Pancreas (tissue), 10 donors: ENCODE data around the gene SECISBP2. TPM values are rescaled to one million over a fixed set of nuclear protein-coding genes. Genes with fewer than 3 reads are reported as not detected.

ENCODE experiments used
- ATAC-seq, 4 donors: fragments of 200-7000 bp; cut with Tn5 transposase; one replicate each; pipeline versions ENCODE4 v1.8.0 to v1.9.1; 2020; ENCODE audit warnings: mild to moderate bottlenecking in 4 of 4, moderate library complexity in 4 of 4
- DNase-seq, 6 donors: peaks; one replicate each; pipeline ENCODE4 v3.0.0-alpha.2; 2020
- FAIRE-seq: peaks from 2 replicates; lab custom pipeline; 2012; peaks lifted over from hg19 to GRCh38; lab: Jason Lieb, UNC
- H3K27ac ChIP-seq, 4 donors: fragments of 200-600 bp; sonication (generic); 1 replicate in 3 of 4; 2 replicates in 1 of 4; pipeline versions ENCODE4 v1.5.0 to v1.8.0; 2020
- H3K27me3 ChIP-seq, 4 donors: fragments of 200-600 bp; one replicate each; pipeline ENCODE4 v1.8.0; 2021
- H3K36me3 ChIP-seq, 3 donors: fragments of 200-600 bp; sonication (generic) in 1 of 3; one replicate each; pipeline versions ENCODE4 v1.5.0 to v1.8.0; 2020 to 2021
- H3K4me1 ChIP-seq, 3 donors: fragments of 200-600 bp; one replicate each; pipeline ENCODE4 v1.8.0; 2021
- H3K4me3 ChIP-seq, 4 donors: fragments of 200-600 bp; sonication (generic) in 2 of 4; one replicate each; pipeline versions ENCODE4 v1.5.0 to v1.8.0; 2020 to 2021
- H3K9me3 ChIP-seq, 4 donors: fragments of 200-600 bp; one replicate each; pipeline ENCODE4 v1.8.0; 2021
- WGBS, 2 donors: extraction: QIAGEN DNeasy Blood & Tissue Kit; methylation state at CpG; one replicate each; pipeline ENCODE4 v1.1.7; 2013; 5-methylcytosine and 5-hydroxymethylcytosine counted together
- intact Hi-C, 3 donors: fragments of 100-400 bp; cut with DNase I; formaldehyde crosslinking; loops; one replicate each; pipeline versions ENCODE4 v1.11.1 to v1.14.2; 2022
- polyA plus RNA-seq, 2 donors: library from polyadenylated mRNA; stranded (reverse); fragments of 200-250 nt; gene quantifications; one replicate each; pipeline ENCODE4 v1.2.3, GENCODE V29; 2013
- total RNA-seq, 6 donors: library from RNA; stranded (reverse); fragmentation: NEBNext Ultra II Directional in 4 of 6; extraction: Animal tissue kit (Norgen Biotek cat#: 25700) in 4 of 6; gene quantifications; one replicate each; pipeline versions ENCODE4 v1.2.1 to v1.2.4, GENCODE V29; 2021 to 2023
- TF ChIP-seq, protein P1 (sequence below), 4 donors: fragments of 200-600 bp; sonication (generic) in 3 of 4; IDR thresholded peaks; one replicate each; pipeline versions ENCODE4 v1.5.0 to v1.8.0; 2021; ENCODE audit warnings: antibody characterized with exemption in 4 of 4
- donor health status: healthy with polysubstance abuse.
- donor health status: DM: no; HTN: no; CAD: no; lungs with moderate emphysema.
- donor health status: DM: no; HTN: no; CAD: no.
- donor health status: control.
- donor health status: control.
- donor health status: Bipolar disorder and iron deficiency.
- donor health status: DM: yes; HTN: yes; CAD: no.
- donor health status: DM: no; HTN: no; CAD: no.
- donor health status: DM: no; HTN: no; CAD: no.
- donor health status: DM: yes; HTN: yes; CAD: no.

Gene SECISBP2
- total and polyA plus RNA-seq, 8 donors: 23.4 to 41.1 (median 29.6) TPM

DNA sequence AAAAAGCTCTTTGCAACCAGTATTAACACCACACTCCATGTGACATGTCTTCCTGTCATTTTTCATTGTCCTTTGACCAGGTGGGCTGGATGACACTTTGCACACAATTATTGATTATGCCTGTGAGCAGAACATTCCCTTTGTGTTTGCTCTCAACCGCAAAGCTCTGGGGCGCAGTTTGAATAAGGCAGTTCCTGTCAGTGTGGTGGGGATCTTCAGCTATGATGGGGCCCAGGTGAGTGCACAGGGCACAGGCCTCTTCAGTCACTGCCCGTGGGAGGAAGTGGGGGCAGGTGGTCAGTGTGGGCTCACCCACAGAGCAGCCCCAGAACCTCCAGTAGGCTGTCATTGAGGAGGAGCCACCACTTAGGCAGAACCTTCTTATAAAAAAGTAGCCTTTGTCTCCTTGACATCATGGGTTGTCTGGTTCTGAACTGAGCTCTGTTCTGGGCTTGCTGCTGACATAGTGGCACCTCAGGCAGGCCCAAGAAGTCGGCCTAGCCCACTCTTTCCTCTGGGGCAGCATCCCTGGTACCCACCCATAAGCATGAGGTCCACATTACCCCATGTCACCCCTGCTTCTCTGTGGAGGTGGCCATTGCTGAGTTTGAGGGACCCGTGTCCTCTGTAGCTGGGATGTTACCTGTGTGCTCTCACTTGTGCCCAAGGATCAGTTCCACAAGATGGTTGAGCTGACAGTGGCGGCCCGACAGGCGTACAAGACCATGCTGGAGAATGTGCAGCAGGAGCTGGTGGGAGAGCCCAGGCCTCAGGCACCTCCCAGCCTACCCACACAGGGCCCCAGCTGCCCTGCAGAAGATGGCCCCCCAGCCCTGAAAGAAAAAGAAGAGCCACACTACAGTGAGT is 39.3 kb downstream of the SECISBP2 start:
- peaks cover 0 to 79% (median 44%) of the 10 kb centered on the region in 3 donors for H3K36me3 ChIP-seq
- no peak for FAIRE-seq
- peak in 2 of 6 donors; percentile 9 to 39 for DNase-seq

DNA sequence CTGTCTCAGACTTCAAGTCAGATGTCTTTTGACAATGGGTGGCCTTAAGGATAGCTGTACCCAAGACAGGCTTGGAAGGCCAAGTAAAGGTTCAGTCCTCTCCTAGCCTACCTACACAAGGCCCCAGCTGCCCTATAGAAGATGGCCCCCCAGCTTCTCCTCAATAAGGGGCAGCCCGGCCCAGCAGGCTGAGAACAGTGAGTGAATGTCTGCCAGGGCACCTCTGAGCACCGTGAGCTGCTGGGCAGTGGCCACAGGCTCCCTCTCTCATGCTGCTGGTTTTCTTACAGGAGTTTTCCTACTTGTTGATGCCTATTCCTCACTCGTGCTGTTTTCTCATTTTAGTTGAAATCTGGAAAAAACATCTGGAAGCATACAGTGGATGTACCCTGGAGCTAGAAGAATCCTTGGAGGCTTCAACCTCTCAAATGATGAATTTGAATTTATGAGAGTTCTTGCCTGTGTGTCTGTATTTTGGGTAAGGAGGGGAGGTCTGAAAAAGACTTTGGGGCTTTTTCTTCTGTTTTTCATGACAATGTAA is 40.1 kb downstream of the SECISBP2 start:
- DNase-seq: no peak
- intact Hi-C loops: no loop called here
- 82 to 85% methylated on average over 3 of the region's 3 CpGs for WGBS, 2 donors
- TF ChIP-seq, protein P1, sequence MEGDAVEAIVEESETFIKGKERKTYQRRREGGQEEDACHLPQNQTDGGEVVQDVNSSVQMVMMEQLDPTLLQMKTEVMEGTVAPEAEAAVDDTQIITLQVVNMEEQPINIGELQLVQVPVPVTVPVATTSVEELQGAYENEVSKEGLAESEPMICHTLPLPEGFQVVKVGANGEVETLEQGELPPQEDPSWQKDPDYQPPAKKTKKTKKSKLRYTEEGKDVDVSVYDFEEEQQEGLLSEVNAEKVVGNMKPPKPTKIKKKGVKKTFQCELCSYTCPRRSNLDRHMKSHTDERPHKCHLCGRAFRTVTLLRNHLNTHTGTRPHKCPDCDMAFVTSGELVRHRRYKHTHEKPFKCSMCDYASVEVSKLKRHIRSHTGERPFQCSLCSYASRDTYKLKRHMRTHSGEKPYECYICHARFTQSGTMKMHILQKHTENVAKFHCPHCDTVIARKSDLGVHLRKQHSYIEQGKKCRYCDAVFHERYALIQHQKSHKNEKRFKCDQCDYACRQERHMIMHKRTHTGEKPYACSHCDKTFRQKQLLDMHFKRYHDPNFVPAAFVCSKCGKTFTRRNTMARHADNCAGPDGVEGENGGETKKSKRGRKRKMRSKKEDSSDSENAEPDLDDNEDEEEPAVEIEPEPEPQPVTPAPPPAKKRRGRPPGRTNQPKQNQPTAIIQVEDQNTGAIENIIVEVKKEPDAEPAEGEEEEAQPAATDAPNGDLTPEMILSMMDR (IDR thresholded peaks at IDR 0.05): no peak
- peaks cover 0 to 72% (median 41%) of the 10 kb centered on the region in 3 donors for H3K36me3 ChIP-seq
- H3K27me3 ChIP-seq: no peaks in the 10 kb centered on the region
- no peak overlapping the region for H3K4me3 ChIP-seq
- no peak for FAIRE-seq
- H3K4me1 ChIP-seq: no peaks in the 10 kb centered on the region
- H3K27ac ChIP-seq: no peak overlapping the region
- no peak for ATAC-seq
- H3K9me3 ChIP-seq: no peaks in the 10 kb centered on the region

More for the DNA sequence above, 39.3 kb downstream of the SECISBP2 start:
- Histone ChIP-seq H3K27me3 (no peaks in the 10 kb centered on the region), H3K27ac (no peak overlapping the region), H3K9me3 (no peaks in the 10 kb centered on the region), H3K4me3 (no peak overlapping the region), H3K4me1 (no peaks in the 10 kb centered on the region)
- no peak for ATAC-seq
- intact Hi-C loops: no loop called here
- TF ChIP-seq, protein P1 (IDR thresholded peaks at IDR 0.05): no peak
- 91 to 92% methylated on average over 8 of the region's 8 CpGs for WGBS, 2 donors

DNA sequence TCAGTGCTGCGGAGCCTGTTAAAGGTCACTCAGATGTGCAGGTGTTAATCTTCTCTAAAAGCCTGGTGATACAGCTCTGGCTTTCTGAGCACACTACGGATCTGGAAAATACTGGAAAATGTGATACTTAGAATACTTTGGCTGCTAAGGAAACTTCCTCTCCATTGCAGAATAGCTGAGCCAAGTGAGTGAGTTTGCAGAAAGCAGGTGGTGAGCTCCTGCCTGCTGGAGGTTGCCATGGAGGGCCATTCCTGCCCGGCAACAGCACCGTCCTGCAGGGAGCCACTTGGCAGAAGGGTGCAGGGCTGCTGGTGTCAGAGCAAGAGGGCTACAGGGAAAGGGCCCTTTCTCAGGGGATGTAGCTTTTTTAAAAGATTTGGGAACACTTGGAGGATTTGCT is 40.7 kb downstream of the SECISBP2 start:
- TF ChIP-seq, protein P1 (IDR thresholded peaks at IDR 0.05): no peak
- Histone ChIP-seq H3K4me1 (no peaks in the 10 kb centered on the region), H3K4me3 (no peak overlapping the region), H3K27ac (peak overlapping the region in 1 of 4 donors; percentile 17), H3K27me3 (no peaks in the 10 kb centered on the region), H3K9me3 (no peaks in the 10 kb centered on the region), H3K36me3 (peaks cover 0 to 69% (median 41%) of the 10 kb centered on the region in 3 donors)
- intact Hi-C loops: no loop called here
- DNase-seq: peak in 1 of 6 donors; percentile 21
- FAIRE-seq: no peak
- peak in 3 of 4 donors; percentile 32 to 72 (median 67) for ATAC-seq
- WGBS, 2 donors: 49 to 66% methylated on average over 4 of the region's 4 CpGs

DNA sequence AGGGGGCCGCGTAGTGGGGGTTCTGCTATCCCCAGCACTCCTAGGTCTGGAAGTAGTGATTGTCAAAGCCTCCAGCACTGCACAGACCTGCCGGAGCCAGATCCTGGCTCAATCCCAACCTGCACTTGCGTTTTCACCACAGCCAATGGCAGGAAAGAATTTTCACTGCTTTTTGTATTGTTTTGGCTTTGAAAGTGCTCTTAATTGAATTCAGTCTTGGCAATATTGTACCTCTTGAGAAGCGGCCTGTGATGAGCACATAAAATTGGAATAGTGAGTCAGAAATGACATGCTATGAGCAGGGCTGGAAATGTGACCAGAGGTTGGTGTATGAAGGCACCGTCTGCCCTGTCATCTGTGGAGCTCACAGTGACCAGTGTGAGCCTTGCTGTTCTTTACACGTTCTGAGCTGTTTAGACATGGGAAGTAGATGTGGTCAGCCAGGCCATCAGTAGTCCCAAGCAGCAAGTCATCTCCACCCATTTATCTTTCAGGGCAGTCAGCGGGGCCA is 41.5 kb downstream of the SECISBP2 start:
- WGBS, 2 donors: 81 to 83% methylated on average over 8 of the region's 8 CpGs
- ATAC-seq: peak in 2 of 4 donors; percentile 5 to 26
- FAIRE-seq: no peak
- intact Hi-C loops: no loop called here
- H3K4me3 ChIP-seq: no peak overlapping the region
- H3K36me3 ChIP-seq: peaks cover 0 to 64% (median 35%) of the 10 kb centered on the region in 3 donors
- H3K4me1 ChIP-seq: no peaks in the 10 kb centered on the region
- H3K27me3 ChIP-seq: no peaks in the 10 kb centered on the region
- H3K9me3 ChIP-seq: no peaks in the 10 kb centered on the region
- H3K27ac ChIP-seq: no peak overlapping the region
- DNase-seq: peak in 1 of 6 donors; percentile 8
- TF ChIP-seq, protein P1 (IDR thresholded peaks at IDR 0.05): no peak
